ENCODE data around the gene RTL1. TPM values are rescaled to one million over a fixed set of nuclear protein-coding genes. Genes with fewer than 3 reads are reported as not detected.

Gene RTL1
- total RNA-seq, 1 experiment from 2014 or later = not detected

DNA sequence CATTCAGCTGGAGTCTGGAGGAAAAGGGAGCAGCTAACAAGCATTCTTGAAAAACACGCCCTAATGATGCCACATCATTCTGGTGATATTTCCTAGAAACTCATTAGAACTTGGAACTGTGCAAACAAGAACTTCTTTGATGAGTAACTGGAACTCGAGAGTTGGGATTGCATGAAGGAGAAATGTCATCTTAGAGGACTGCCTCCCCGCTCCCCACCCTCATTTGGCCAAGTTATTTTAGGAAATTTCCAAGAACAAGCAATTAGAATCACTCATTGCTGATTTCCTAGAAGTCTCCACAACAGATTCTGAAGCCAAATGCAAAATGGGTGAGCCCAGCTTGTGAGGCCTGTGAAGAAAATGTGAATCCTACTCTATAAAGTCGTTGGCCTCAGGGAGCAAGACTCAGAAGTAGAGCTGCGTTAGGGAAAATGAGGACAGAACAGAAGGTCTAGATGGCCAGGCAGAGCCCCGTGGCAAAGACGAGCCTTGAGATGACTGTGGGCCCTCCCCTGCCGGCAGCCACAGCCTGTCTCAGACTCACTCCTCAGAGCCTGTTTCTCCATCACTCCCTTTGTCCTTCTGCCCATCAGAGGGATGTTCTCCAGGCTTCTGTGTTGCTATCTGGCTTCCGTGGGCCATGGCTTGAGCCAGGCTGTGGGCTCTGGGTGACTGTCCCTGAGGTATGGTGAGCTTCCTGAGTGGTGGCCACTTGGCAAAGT lies 38.4 kb downstream of the RTL1 start:
- no peaks in the 10 kb centered on the region for H3K9me3 ChIP-seq (ENCODE audit: control insufficient read depth, low read depth, low read length)
- H3K9me3 Mint-ChIP-seq = no peaks in the 10 kb centered on the region; a peak in 1 of 5 replicates
- H3K23me2 ChIP-seq (ENCODE audit: insufficient read length, low read depth, low read length, poor library complexity, severe bottlenecking) = no peaks in the 10 kb centered on the region
- H3K4me3 Mint-ChIP-seq = no peak overlapping the region
- no peak overlapping the region for H2BK15ac ChIP-seq (ENCODE audit: low read depth, low read length)
- H3K56ac ChIP-seq (ENCODE audit: insufficient read length, low read depth, low read length) = no peak overlapping the region
- no peak overlapping the region for H3K18ac ChIP-seq (ENCODE audit: insufficient read length, low read depth, low read length)
- TF ChIP-seq, protein P1, sequence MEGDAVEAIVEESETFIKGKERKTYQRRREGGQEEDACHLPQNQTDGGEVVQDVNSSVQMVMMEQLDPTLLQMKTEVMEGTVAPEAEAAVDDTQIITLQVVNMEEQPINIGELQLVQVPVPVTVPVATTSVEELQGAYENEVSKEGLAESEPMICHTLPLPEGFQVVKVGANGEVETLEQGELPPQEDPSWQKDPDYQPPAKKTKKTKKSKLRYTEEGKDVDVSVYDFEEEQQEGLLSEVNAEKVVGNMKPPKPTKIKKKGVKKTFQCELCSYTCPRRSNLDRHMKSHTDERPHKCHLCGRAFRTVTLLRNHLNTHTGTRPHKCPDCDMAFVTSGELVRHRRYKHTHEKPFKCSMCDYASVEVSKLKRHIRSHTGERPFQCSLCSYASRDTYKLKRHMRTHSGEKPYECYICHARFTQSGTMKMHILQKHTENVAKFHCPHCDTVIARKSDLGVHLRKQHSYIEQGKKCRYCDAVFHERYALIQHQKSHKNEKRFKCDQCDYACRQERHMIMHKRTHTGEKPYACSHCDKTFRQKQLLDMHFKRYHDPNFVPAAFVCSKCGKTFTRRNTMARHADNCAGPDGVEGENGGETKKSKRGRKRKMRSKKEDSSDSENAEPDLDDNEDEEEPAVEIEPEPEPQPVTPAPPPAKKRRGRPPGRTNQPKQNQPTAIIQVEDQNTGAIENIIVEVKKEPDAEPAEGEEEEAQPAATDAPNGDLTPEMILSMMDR (conservative IDR thresholded peaks at IDR 0.05) = no peak
- H3K4me1 Mint-ChIP-seq = no peaks in the 10 kb centered on the region
- H2AFZ ChIP-seq (ENCODE audit: low read length) = no peak overlapping the region
- no peaks in the 10 kb centered on the region for H3K27me3 ChIP-seq (ENCODE audit: insufficient read depth, low read length)
- no peak overlapping the region for H4K8ac ChIP-seq (replicated peaks; ENCODE audit: insufficient read length, low read depth, low read length)
- no peaks in the 10 kb centered on the region for H3K79me1 ChIP-seq (ENCODE audit: insufficient read depth, low read depth, low read length, poor library complexity, severe bottlenecking)
- H4K20me1 ChIP-seq (ENCODE audit: control insufficient read depth, insufficient read depth, insufficient read length) = no peaks in the 10 kb centered on the region
- peaks cover 16% of the 10 kb centered on the region for H3K27me3 Mint-ChIP-seq (ENCODE audit: low read depth)
- no peak overlapping the region for H4K91ac ChIP-seq (ENCODE audit: insufficient read length, low read depth, low read length)
- no peaks in the 10 kb centered on the region for H3K79me2 ChIP-seq (ENCODE audit: insufficient read depth, low read length)
- WGBS (ENCODE audit: extremely low coverage, insufficient read length, low lambda C conversion rate) = no CpG with 5 or more reads among the region's 9 CpGs
- H3K4me2 ChIP-seq (ENCODE audit: insufficient read depth, insufficient read length, low read length) = no peak overlapping the region
- no peaks in the 10 kb centered on the region for H3K4me1 ChIP-seq (ENCODE audit: insufficient read depth, low read length)
- H3K27ac ChIP-seq (ENCODE audit: insufficient read length, low read depth, low read length) = no peak overlapping the region
- H3K36me3 Mint-ChIP-seq (ENCODE audit: insufficient read depth in 1 of 3, low read depth in 3 of 3) = no peaks in the 10 kb centered on the region; a peak in 1 of 7 replicates
- H3K23ac ChIP-seq (ENCODE audit: insufficient read length, low read depth, low read length) = no peak overlapping the region
- no peak overlapping the region for H2BK20ac ChIP-seq (ENCODE audit: low read depth, low read length, poor library complexity, severe bottlenecking)
- H2BK12ac ChIP-seq (ENCODE audit: insufficient read length, low read depth, low read length) = no peak overlapping the region
- no peak for DNase-seq
- H3K27ac Mint-ChIP-seq = no peak overlapping the region
- H3T11ph ChIP-seq (ENCODE audit: low read length) = no peak overlapping the region
- H3K9ac ChIP-seq (ENCODE audit: extremely low read depth, insufficient read length, low read length) = no peak overlapping the region
- H2BK5ac ChIP-seq (ENCODE audit: insufficient read length, low read length) = no peak overlapping the region
- no peak overlapping the region for H4K5ac ChIP-seq (ENCODE audit: insufficient read length, low read depth, low read length)
- H2BK120ac ChIP-seq (ENCODE audit: low read depth, low read length, poor library complexity, severe bottlenecking) = no peak overlapping the region
- no peak overlapping the region for H3K14ac ChIP-seq (ENCODE audit: insufficient read depth, low read length)
- no peak overlapping the region for H2AK5ac ChIP-seq (ENCODE audit: insufficient read length, low read length)
- no peak overlapping the region for H3K4ac ChIP-seq (ENCODE audit: low read depth, low read length)

Measured in H9 (cell line).